HG03175 (cell line): ENCODE measurements around the gene SLC2A11.

Source experiments
- ATAC-seq: cut with Tn5 transposase; IDR thresholded peaks from one replicate; pipeline ENCODE4 v1.9.1; 2021; ENCODE audit warnings: mild to moderate bottlenecking, moderate library complexity; ENCODE audit not compliant: unreplicated experiment

The SLC2A11 gene, protein sequence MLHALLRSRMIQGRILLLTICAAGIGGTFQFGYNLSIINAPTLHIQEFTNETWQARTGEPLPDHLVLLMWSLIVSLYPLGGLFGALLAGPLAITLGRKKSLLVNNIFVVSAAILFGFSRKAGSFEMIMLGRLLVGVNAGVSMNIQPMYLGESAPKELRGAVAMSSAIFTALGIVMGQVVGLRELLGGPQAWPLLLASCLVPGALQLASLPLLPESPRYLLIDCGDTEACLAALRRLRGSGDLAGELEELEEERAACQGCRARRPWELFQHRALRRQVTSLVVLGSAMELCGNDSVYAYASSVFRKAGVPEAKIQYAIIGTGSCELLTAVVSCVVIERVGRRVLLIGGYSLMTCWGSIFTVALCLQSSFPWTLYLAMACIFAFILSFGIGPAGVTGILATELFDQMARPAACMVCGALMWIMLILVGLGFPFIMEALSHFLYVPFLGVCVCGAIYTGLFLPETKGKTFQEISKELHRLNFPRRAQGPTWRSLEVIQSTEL

GRCh38 chr22:23857606-23858483, at the start of gene SLC2A11:
TSS of gene SLC2A11 (plus strand) at chr22:23857875. CDS start at chr22:23858000, 125 bp downstream.
- ATAC-seq: peak; percentile 93

DNA sequence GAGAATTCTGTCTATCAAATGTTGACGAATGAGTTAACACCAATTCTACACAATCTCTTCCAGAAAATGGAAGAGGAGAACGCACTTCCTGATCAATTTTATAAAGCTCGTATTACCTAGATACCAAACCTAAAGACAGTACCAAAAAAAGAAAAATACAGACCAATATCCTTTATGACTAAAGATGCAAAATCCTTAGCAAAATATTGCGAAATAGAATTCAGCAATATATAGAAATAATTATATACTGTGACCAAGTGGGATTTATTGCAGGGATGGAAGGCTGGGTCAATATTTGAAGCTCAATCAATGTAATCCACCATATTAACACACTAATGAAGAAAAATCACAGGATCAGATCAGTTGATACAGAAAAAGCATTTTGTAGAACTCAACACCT, 45.3 kb upstream of the SLC2A11 start:
- no peak for ATAC-seq

GRCh38 chr22:23815541-23816155, 42.0 kb upstream of the SLC2A11 start:
- ATAC-seq: no peak

DNA sequence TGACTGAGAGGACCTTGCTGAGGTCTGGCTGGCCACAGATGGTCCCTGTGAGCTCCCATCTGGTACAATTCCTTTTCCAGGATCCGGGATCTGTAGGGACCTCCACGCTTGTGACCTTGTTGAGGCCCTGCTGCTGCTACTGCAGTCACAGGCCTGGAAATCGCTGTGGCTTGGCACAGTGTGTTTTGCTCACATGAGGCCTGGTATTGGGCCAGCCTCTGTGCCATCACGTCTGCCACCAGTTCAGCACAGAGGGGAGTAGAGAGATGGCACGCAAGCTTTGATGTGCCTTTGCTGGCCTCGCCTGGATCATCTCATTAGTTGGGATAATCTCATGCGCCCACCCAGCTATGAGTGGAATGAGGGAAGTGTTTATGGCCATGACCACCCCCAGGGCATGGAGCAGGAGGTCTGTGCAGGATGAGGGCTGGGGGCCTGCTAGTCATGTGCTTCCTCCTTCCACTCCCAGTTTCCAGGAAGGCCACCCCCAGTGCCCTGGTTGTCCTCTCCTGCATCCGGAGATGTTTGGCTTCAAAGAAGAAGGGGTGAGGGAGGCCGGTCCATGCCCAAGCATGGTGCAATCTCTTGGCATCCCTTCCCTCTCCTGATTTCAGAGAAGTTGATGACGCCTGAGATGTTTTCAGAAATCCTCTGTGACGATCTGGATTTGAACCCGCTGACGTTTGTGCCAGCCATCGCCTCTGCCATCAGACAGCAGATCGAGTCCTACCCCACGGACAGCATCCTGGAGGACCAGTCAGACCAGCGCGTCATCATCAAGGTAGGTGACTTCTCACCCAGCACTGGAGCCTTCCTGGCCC, 41.3 kb upstream of the SLC2A11 start:
- ATAC-seq: no peak

DNA sequence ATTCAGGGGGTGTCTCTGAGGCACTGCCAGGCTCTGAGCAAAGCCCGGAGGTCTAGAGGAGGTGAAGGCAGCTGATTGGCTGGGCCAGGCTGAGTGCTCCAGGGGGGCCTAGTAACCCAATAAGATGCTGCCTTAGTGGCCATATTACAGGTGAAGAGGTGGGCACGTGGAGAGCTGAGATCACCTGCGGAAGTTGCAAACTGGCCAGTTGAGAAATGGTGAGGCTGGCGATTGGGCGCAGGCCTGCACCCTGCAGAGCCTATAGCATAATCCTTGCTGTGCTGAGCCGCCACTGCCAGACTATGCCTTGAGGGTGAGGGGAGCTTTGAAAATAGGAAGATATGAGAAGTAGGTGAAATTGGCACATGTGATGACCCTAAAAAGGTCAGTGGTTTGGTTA, 40.5 kb upstream of the SLC2A11 start:
- ATAC-seq: no peak

- no peak for ATAC-seq
These were observed 39.1 kb upstream of the SLC2A11 start for GRCh38 chr22:23818541-23818940.

DNA sequence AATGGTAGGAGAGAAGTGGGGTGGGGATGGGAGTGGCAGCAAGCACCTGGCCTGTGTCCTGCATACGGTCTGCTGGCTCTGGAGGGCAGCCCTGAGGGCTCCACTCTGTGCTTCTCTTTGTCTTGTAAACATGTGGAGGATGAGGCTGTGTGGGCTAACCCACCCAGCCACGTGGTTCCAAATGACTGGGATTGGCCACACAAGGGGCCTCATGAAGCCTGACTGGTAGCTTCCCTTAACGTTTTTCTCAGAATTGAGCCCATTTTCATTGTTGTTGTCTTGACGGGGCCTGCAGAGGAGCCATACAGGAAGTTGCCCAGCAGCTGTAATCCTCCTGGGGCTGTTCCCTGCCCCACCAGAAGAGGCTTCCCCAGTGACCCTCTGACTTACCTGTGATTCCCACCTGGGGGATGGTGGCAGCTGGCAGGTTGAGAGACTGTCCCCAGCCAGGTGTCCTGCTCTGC, 36.9 kb upstream of the SLC2A11 start:
- ATAC-seq: no peak

DNA sequence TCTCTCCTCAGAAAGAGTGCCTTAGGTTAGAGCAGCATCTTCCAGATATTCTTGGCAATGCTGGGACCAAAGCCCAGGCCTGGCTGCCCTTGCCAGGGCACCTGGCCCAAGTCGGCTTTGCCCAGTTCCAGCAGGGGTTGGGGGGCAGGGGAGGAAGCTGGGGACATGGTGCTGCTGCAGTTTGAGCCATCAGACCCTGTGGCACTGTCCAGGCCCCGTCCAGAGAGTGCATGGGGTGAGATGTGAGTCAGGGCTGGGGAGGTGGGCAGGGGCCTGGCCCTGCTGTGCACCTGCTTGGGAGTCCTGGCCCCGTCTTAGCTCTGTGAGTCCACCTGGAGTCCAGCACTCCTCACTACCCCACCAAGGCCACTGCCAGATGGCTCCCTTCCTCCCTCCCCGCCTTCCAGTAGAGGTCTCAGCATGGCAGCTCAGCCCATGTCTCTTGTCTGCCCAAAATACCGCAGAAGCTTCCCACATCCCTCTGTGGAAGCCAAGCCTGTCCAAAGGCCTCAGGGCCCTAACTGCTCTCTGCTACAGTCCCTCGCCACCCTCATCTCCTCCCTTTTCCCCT, 35.5 kb upstream of the SLC2A11 start:
- no peak for ATAC-seq

DNA sequence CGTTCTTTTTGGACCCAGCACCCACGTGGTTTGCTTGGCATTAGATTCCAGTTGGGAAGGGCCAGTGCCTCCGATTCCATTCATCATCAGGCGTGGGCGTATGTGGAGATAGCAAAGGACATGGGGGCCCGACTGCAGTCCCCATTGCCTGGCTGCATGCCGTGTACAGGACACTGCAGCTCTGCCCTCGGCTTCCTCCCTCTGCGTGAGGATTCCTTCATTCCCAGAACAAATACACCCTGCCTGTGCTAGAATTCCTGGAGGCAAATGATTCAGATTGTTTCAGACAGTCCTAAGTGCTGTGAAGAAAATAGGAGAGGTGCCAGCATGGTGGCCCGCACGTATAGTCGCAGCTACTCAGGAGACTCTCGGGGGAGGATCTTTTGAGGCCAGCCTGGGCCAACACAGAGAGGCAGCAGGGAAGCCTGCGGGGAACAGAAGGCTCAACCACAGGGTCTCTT, 34.3 kb upstream of the SLC2A11 start:
- no peak for ATAC-seq

DNA sequence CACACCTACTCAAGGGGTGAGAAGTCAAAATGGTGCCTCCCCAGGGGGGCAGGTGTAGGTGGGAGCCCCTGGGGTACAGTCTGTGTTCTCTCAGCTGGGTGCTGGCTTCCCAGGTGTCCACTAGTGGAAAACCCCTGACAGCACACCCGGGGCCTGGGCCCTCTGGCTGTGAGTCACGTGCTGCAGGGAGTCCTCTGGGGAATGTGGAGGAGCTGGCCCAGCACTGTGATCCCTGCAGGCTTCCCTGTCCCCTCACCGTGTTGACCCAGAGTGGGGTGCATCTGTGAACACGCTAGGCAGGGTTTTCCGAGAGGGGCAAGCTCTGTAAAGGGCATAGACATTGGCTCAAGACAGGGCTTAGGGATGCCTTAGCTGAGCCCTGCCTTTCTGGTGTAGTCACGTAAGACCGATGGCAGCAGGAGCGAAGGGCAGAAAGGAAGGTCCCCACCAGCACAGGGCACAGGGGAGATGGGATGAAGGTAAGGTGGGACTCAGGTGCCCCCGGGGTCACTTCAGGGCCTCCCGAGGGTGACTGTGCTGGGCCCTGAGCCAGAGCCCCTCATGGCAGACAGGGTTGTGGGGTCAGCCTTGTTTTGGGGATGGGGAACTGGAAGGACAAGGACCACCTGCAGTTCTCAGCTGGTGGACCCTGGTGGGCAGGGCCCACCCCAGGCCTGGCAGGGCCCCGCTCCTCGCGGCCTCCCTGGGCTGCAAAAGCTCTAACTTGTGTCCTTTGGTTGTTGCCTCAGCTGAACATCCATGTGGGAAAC, 33.0 kb upstream of the SLC2A11 start:
- ATAC-seq: no peak

- ATAC-seq: no peak
These were observed 32.3 kb upstream of the SLC2A11 start for GRCh38 chr22:23825246-23825905.

- ATAC-seq: no peak
These were observed 30.9 kb upstream of the SLC2A11 start for GRCh38 chr22:23826510-23827350.

- ATAC-seq: no peak
These were observed 30.2 kb upstream of the SLC2A11 start for GRCh38 chr22:23827351-23827995.

- ATAC-seq: no peak
These were observed 28.6 kb upstream of the SLC2A11 start for GRCh38 chr22:23828800-23829680.

GRCh38 chr22:23829845-23830372, 27.8 kb upstream of the SLC2A11 start:
- no peak for ATAC-seq

DNA sequence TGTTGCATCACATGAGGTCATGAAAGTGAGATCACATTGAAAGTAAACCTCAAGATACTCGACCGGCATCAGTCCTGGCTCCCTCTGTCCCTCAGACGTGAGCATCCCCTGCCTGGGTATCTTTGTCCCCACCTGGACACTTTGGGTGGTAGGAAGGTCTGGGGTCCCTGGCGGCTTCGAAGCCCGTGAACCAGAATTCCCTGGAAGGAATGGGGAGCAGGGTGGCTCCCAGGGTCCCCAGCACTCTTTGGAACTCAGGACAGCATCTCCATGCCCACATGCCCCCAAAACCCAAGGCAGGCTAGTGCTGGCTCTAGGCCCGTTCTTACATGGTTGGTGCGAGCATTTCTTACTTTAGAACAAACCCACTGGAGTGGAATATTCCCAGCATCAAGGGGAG, 26.4 kb upstream of the SLC2A11 start:
- ATAC-seq: no peak
